ENCODE results near the gene ITPA. TPM values are rescaled to one million over a fixed set of nuclear protein-coding genes. Genes with fewer than 3 reads are reported as not detected.

Gene ITPA
- total and polyA plus RNA-seq, 2 donors (not counting 1 experiment from before 2014, with no cell fraction given), result 55.5 to 65.6 TPM

- no peaks in the 10 kb centered on the region for H3K9me3 ChIP-seq (ENCODE audit: control extremely low read depth in 1 of 3, control insufficient read depth in 2 of 3, insufficient read depth in 1 of 3, low read length in 2 of 3)
- 26% methylated on average over 24 of the region's 25 CpGs for WGBS (ENCODE audit: insufficient coverage)
- H3K9ac ChIP-seq (ENCODE audit: low read length), result peak overlapping the region; percentile 22
These were observed 13.6 kb downstream of the ITPA start for GRCh38 chr20:3222635-3223600.

More at GRCh38 chr20:3222635-3223600, 13.6 kb downstream of the ITPA start:
- H3K4me2 ChIP-seq (replicated peaks; ENCODE audit: low read depth, low read length, poor library complexity, severe bottlenecking), result peak overlapping the region; percentile 72
- H3K4me1 Mint-ChIP-seq, result peaks cover 30% of the 10 kb centered on the region
- ATAC-seq (ENCODE audit: low read depth) (peak; percentile 87), DNase-seq (peak; percentile 81)
- no peaks in the 10 kb centered on the region for H3K27me3 Mint-ChIP-seq
- TF ChIP-seq EZH2 (IDR thresholded peaks at IDR 0.05; ENCODE audit: borderline replicate concordance, insufficient read depth, low read depth, low read length, poor library complexity, severe bottlenecking), result no peak
- TF ChIP-seq, protein P1, sequence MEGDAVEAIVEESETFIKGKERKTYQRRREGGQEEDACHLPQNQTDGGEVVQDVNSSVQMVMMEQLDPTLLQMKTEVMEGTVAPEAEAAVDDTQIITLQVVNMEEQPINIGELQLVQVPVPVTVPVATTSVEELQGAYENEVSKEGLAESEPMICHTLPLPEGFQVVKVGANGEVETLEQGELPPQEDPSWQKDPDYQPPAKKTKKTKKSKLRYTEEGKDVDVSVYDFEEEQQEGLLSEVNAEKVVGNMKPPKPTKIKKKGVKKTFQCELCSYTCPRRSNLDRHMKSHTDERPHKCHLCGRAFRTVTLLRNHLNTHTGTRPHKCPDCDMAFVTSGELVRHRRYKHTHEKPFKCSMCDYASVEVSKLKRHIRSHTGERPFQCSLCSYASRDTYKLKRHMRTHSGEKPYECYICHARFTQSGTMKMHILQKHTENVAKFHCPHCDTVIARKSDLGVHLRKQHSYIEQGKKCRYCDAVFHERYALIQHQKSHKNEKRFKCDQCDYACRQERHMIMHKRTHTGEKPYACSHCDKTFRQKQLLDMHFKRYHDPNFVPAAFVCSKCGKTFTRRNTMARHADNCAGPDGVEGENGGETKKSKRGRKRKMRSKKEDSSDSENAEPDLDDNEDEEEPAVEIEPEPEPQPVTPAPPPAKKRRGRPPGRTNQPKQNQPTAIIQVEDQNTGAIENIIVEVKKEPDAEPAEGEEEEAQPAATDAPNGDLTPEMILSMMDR (IDR thresholded peaks at IDR 0.05), result no peak
- H3K27ac Mint-ChIP-seq, result peak overlapping the region; percentile 85
- POLR2A ChIA-PET, result interaction anchor here (0.6 to 2.5 kb wide), 3 partner anchors 13 to 26 kb away, joined by 3 to 9 read pairs (median 8); partner anchors contain the start of gene ITPA
- H3K27me3 ChIP-seq (replicated peaks in 1 of 4; ENCODE audit: control extremely low read depth in 1 of 4, control insufficient read depth in 3 of 4, insufficient read depth in 4 of 4, low read length in 3 of 4), result no peaks in the 10 kb centered on the region
- H3K4me3 ChIP-seq (ENCODE audit: control extremely low read depth in 1 of 5, extremely low read depth in 1 of 5, insufficient read depth in 1 of 5, low read depth in 2 of 5, low read length in 4 of 5), result peak overlapping the region in 3 of 5 experiments; percentile 10 to 31 (median 18)
- peak overlapping the region; percentile 49 to 55 for H3K27ac ChIP-seq (ENCODE audit: low read length in 2 of 2)
- intact Hi-C loops (cut with micrococcal nuclease), result loop anchor here (1.0 to 2.0 kb wide), 3 partner anchors 14 to 19 kb away; partner anchors contain the start of genes DDRGK1, ITPA and SLC4A11
- H3K36me3 ChIP-seq (replicated peaks in 1 of 2; ENCODE audit: control extremely low read depth in 1 of 2, control insufficient read depth in 1 of 2, extremely low read depth in 1 of 2, insufficient read depth in 2 of 2, low read length in 1 of 2), result peaks cover 0 to 13% of the 10 kb centered on the region in 2 experiments
- H3K4me3 Mint-ChIP-seq, result peak overlapping the region; percentile 76
- CTCF ChIA-PET, result interaction anchor here (0.5 to 8.0 kb wide), 6 partner anchors 14 to 341 kb away, joined by 3 to 76 read pairs (median 3); partner anchors contain the start of genes ITPA and SLC4A11
- H3K4me1 ChIP-seq (ENCODE audit: control insufficient read depth in 2 of 2, insufficient read depth in 2 of 2, low read length in 2 of 2), result peaks cover 26 to 35% of the 10 kb centered on the region in 2 donors
- H3K79me2 ChIP-seq (ENCODE audit: control insufficient read depth, insufficient read depth, low read length), result peaks cover 7% of the 10 kb centered on the region
- no peak overlapping the region for H2AFZ ChIP-seq (ENCODE audit: insufficient read depth, low read depth, low read length, poor library complexity, severe bottlenecking)
- peaks cover 5% of the 10 kb centered on the region for H4K20me1 ChIP-seq (ENCODE audit: control insufficient read depth, insufficient read depth, low read length, poor library complexity, severe bottlenecking)
- H3K9me3 Mint-ChIP-seq (ENCODE audit: insufficient read depth), result no peaks in the 10 kb centered on the region

Data from B cell (primary cell).